ENCODE measurements around the gene RFLNA.

RFLNA gene, protein sequence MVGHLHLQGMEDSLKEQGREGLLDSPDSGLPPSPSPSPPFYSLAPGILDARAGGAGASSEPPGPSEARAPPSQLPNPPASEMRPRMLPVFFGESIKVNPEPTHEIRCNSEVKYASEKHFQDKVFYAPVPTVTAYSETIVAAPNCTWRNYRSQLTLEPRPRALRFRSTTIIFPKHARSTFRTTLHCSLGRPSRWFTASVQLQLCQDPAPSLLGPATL

DNA sequence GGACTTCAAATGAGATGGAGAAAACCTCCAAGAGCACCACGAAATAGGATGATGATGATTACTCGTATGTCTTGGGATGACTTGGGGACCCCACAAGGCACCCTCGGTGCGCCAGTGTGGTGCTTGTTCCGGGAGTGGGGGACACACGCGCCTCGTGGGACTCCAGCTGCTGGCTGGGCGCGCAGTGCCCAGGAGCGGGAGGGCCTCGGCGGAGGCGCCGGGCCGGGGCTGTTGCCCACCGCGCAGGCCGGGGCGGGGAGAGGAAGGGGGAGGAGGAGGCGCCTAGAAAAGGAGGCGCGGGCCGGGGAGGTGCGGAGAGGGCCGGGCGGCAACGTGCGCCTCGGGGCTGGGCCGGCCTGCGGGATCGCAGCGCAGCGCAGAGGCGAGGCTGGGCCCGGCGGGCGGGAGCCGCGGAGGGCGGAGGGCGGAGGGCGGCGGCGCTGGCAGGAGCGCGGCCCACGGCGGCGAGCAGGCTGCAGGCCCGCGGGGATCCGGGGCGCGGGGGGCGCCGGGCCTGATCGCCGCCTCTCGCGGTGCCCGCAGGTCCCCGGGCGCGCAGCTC, at the start of gene RFLNA:
Gene RFLNA (plus strand): TSS at position 314 of the 562 bp plus-strand sequence. CDS start 337 bp downstream, outside the sequence.
- no peaks in the 10 kb centered on the region for H3K9me3 Mint-ChIP-seq
- no peak within 1 kb of the TSS for H3K27ac Mint-ChIP-seq
- no peaks in the 10 kb centered on the region for H3K4me1 Mint-ChIP-seq (ENCODE audit: low read depth)
- H3K4me3 Mint-ChIP-seq, result no peak within 1 kb of the TSS
- H3K36me3 Mint-ChIP-seq (ENCODE audit: low read depth), result no peaks in the 10 kb centered on the region
- peaks cover 40% of the 10 kb centered on the region for H3K27me3 Mint-ChIP-seq (ENCODE audit: low read depth)

- Mint-ChIP-seq H3K27me3 (ENCODE audit: low read depth) (no peaks in the 10 kb centered on the region), H3K9me3 (peaks cover 12% of the 10 kb centered on the region), H3K27ac (no peak overlapping the region), H3K4me3 (no peak overlapping the region), H3K4me1 (ENCODE audit: low read depth) (no peaks in the 10 kb centered on the region), H3K36me3 (ENCODE audit: low read depth) (no peaks in the 10 kb centered on the region)
Measured at GRCh38 chr12:124247331-124247730, 47.6 kb upstream of the RFLNA start.

GRCh38 chr12:124248941-124249825, 45.7 kb upstream of the RFLNA start:
- Mint-ChIP-seq H3K4me1 (ENCODE audit: low read depth) (no peaks in the 10 kb centered on the region), H3K4me3 (no peak overlapping the region), H3K27me3 (ENCODE audit: low read depth) (no peaks in the 10 kb centered on the region)

GRCh38 chr12:124251186-124251585, 43.7 kb upstream of the RFLNA start:
- no peak overlapping the region for H3K4me3 Mint-ChIP-seq
- no peak overlapping the region for H3K27ac Mint-ChIP-seq
- no peaks in the 10 kb centered on the region for H3K4me1 Mint-ChIP-seq (ENCODE audit: low read depth)
- peaks cover 4% of the 10 kb centered on the region for H3K9me3 Mint-ChIP-seq
- H3K36me3 Mint-ChIP-seq (ENCODE audit: low read depth), result no peaks in the 10 kb centered on the region
- peaks cover 2% of the 10 kb centered on the region for H3K27me3 Mint-ChIP-seq (ENCODE audit: low read depth)

More at GRCh38 chr12:124248941-124249825, 45.7 kb upstream of the RFLNA start:
- Mint-ChIP-seq H3K27ac (no peak overlapping the region), H3K36me3 (ENCODE audit: low read depth) (no peaks in the 10 kb centered on the region), H3K9me3 (peaks cover 6% of the 10 kb centered on the region)

GRCh38 chr12:124252964-124253363, 41.9 kb upstream of the RFLNA start:
- no peaks in the 10 kb centered on the region for H3K4me1 Mint-ChIP-seq (ENCODE audit: low read depth)
- H3K36me3 Mint-ChIP-seq (ENCODE audit: low read depth), result no peaks in the 10 kb centered on the region
- H3K9me3 Mint-ChIP-seq, result no peaks in the 10 kb centered on the region
- H3K27ac Mint-ChIP-seq, result no peak overlapping the region
- peaks cover 14% of the 10 kb centered on the region for H3K27me3 Mint-ChIP-seq (ENCODE audit: low read depth)
- no peak overlapping the region for H3K4me3 Mint-ChIP-seq

GRCh38 chr12:124254126-124254525, 40.8 kb upstream of the RFLNA start:
- no peaks in the 10 kb centered on the region for H3K4me1 Mint-ChIP-seq (ENCODE audit: low read depth)
- no peak overlapping the region for H3K27ac Mint-ChIP-seq
- no peak overlapping the region for H3K4me3 Mint-ChIP-seq
- no peaks in the 10 kb centered on the region for H3K9me3 Mint-ChIP-seq
- H3K36me3 Mint-ChIP-seq (ENCODE audit: low read depth), result no peaks in the 10 kb centered on the region
- H3K27me3 Mint-ChIP-seq (ENCODE audit: low read depth), result peaks cover 23% of the 10 kb centered on the region

- H3K9me3 Mint-ChIP-seq, result no peaks in the 10 kb centered on the region
- H3K4me1 Mint-ChIP-seq (ENCODE audit: low read depth), result peaks cover 4% of the 10 kb centered on the region
- no peak overlapping the region for H3K27ac Mint-ChIP-seq
- no peak overlapping the region for H3K4me3 Mint-ChIP-seq
- H3K36me3 Mint-ChIP-seq (ENCODE audit: low read depth), result no peaks in the 10 kb centered on the region
- H3K27me3 Mint-ChIP-seq (ENCODE audit: low read depth), result peaks cover 31% of the 10 kb centered on the region
Measured at GRCh38 chr12:124259154-124260066, 35.5 kb upstream of the RFLNA start.

GRCh38 chr12:124261885-124262284, 33.0 kb upstream of the RFLNA start:
- peaks cover 26% of the 10 kb centered on the region for H3K27me3 Mint-ChIP-seq (ENCODE audit: low read depth)
- H3K4me1 Mint-ChIP-seq (ENCODE audit: low read depth), result peaks cover 4% of the 10 kb centered on the region
- no peak overlapping the region for H3K27ac Mint-ChIP-seq
- no peak overlapping the region for H3K4me3 Mint-ChIP-seq
- no peaks in the 10 kb centered on the region for H3K36me3 Mint-ChIP-seq (ENCODE audit: low read depth)
- H3K9me3 Mint-ChIP-seq, result no peaks in the 10 kb centered on the region

GRCh38 chr12:124264089-124264795, 30.7 kb upstream of the RFLNA start:
- no peaks in the 10 kb centered on the region for H3K36me3 Mint-ChIP-seq (ENCODE audit: low read depth)
- H3K9me3 Mint-ChIP-seq, result no peaks in the 10 kb centered on the region
- peaks cover 11% of the 10 kb centered on the region for H3K27me3 Mint-ChIP-seq (ENCODE audit: low read depth)
- no peak overlapping the region for H3K27ac Mint-ChIP-seq
- H3K4me3 Mint-ChIP-seq, result no peak overlapping the region
- peaks cover 4% of the 10 kb centered on the region for H3K4me1 Mint-ChIP-seq (ENCODE audit: low read depth)

DNA sequence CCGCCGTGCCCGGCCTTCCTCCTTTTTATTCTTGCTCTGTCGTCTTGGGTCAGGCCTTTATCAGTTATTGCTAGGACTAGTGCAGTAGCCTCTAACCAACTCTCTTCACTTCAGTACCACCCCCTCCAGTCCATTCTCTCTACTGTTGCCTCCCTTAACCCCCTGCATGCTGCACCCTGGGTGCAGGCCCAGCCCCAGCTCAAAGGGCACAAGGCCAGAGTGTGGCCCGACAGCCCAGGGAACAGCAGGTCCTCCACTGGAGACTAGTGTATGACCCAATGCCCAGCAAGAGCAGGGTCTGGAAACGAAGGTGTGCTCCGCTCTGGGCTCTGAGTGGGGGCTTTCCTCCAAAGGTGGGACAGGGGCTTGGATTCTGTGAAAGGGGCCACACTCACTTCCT, 30.0 kb upstream of the RFLNA start:
- Mint-ChIP-seq H3K36me3 (ENCODE audit: low read depth) (no peaks in the 10 kb centered on the region), H3K9me3 (no peaks in the 10 kb centered on the region), H3K4me1 (ENCODE audit: low read depth) (peaks cover under 1% of the 10 kb centered on the region), H3K4me3 (no peak overlapping the region), H3K27me3 (ENCODE audit: low read depth) (peaks cover 7% of the 10 kb centered on the region), H3K27ac (peak overlapping the region; percentile 31)

GRCh38 chr12:124267205-124267778, 27.6 kb upstream of the RFLNA start:
- Mint-ChIP-seq H3K27ac (no peak overlapping the region), H3K27me3 (ENCODE audit: low read depth) (peaks cover 4% of the 10 kb centered on the region), H3K36me3 (ENCODE audit: low read depth) (no peaks in the 10 kb centered on the region), H3K4me3 (no peak overlapping the region), H3K4me1 (ENCODE audit: low read depth) (no peaks in the 10 kb centered on the region), H3K9me3 (no peaks in the 10 kb centered on the region)

DNA sequence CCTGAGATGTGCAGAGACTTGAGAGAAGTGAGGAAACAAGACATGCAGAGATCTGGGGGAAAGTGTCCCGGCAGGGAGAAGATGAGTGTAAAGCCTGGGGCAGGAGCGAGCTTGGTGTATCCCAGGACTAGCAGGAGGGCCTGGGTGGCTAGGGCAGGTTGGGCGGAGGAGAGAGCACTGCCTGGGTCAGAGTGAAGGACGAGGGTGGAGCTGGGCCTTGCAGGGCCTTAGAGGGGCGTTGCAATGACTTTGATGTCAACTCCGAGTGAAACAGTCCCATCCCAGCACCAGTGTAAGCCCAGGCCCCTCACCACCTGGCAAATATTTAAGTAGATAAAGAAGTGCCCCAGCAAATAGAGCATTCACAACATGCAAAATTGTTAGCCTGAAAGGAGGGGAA, 24.2 kb upstream of the RFLNA start:
- Mint-ChIP-seq H3K27ac (no peak overlapping the region), H3K36me3 (ENCODE audit: low read depth) (no peaks in the 10 kb centered on the region), H3K4me1 (ENCODE audit: low read depth) (no peaks in the 10 kb centered on the region), H3K9me3 (no peaks in the 10 kb centered on the region), H3K27me3 (ENCODE audit: low read depth) (peaks cover 4% of the 10 kb centered on the region), H3K4me3 (no peak overlapping the region)

- H3K9me3 Mint-ChIP-seq, result no peaks in the 10 kb centered on the region
- H3K4me3 Mint-ChIP-seq, result no peak overlapping the region
- no peak overlapping the region for H3K27ac Mint-ChIP-seq
- H3K36me3 Mint-ChIP-seq (ENCODE audit: low read depth), result no peaks in the 10 kb centered on the region
- no peaks in the 10 kb centered on the region for H3K4me1 Mint-ChIP-seq (ENCODE audit: low read depth)
- H3K27me3 Mint-ChIP-seq (ENCODE audit: low read depth), result peaks cover 4% of the 10 kb centered on the region
Measured at GRCh38 chr12:124273630-124274029, 21.3 kb upstream of the RFLNA start.
